MG63 (cell line): ENCODE measurements around the gene FAM81B. TPM values are rescaled to one million over a fixed set of nuclear protein-coding genes. Genes with fewer than 3 reads are reported as not detected.
"Not testable (repeated sequence)": the region's sequence is repeated elsewhere in the genome, so short reads cannot be mapped to it uniquely, and the experiment has no call there.

Experiments used
- DNase-seq: peaks from one replicate; pipeline ENCODE4 v3.0.0-alpha.2; 2020
- H3K27me3 ChIP-seq: fragments of 250-450 bp; sonication (Bioruptor Pico); 2 replicates; pipeline ENCODE4 v1.5.1; 2020; ENCODE audit warnings: mild to moderate bottlenecking, moderate library complexity
- H3K36me3 ChIP-seq: fragments of 250-450 bp; sonication (Bioruptor Pico); 2 replicates; pipeline ENCODE4 v1.5.1; 2020; ENCODE audit warnings: mild to moderate bottlenecking, moderate library complexity
- H3K4me3 ChIP-seq: fragments of 250-450 bp; sonication (Bioruptor Pico); 2 replicates; pipeline ENCODE4 v1.5.1; 2020; ENCODE audit warnings: mild to moderate bottlenecking, moderate library complexity
- H3K9me3 ChIP-seq: fragments of 250-450 bp; sonication (Bioruptor Pico); 2 replicates; pipeline ENCODE4 v1.5.1; 2020; ENCODE audit warnings: mild to moderate bottlenecking, moderate library complexity
- total RNA-seq: library from RNA; depleted of rRNA; stranded (reverse); fragments of >200 nt; shearing (Covaris generic); gene quantifications from 2 replicates; pipeline ENCODE4 v1.2.3, GENCODE V29; 2014; ENCODE audit warnings: low replicate concordance

The FAM81B gene
- total RNA-seq, 1 experiment from 2014 or later, result not detected

DNA sequence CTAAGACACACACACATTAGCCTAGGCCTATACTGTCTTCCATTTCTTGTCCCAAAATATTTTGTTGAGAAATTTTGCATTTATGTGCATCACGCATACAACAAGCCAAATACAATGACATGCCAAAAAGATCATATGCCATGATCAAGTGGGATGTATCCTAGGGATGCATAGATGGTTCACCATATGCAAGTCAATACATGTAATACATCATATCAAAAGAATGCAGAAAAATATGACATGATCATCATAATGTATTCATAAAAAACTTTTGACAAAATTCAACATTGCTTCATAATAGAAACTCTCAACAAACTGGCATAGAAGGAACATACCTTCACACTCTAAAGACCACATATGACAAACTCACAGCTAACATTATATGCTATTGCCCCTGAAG, 5.8 kb upstream of the FAM81B start:
- H3K9me3 ChIP-seq, result no peaks in the 10 kb centered on the region
- no peak for DNase-seq
- no peaks in the 10 kb centered on the region for H3K27me3 ChIP-seq
- no peaks in the 10 kb centered on the region for H3K36me3 ChIP-seq
- no peak overlapping the region for H3K4me3 ChIP-seq

- peaks cover 20% of the 10 kb centered on the region for H3K27me3 ChIP-seq
- not testable (repeated sequence) for H3K4me3 ChIP-seq, H3K36me3 ChIP-seq, H3K9me3 ChIP-seq, DNase-seq
Measured at GRCh38 chr5:95391965-95392364, 799 bp downstream of the FAM81B start.

- H3K4me3 ChIP-seq, result no peak overlapping the region
- DNase-seq, result no peak
- peaks cover 5% of the 10 kb centered on the region for H3K9me3 ChIP-seq
Measured at GRCh38 chr5:95392593-95393182, 1.5 kb downstream of the FAM81B start.

DNA sequence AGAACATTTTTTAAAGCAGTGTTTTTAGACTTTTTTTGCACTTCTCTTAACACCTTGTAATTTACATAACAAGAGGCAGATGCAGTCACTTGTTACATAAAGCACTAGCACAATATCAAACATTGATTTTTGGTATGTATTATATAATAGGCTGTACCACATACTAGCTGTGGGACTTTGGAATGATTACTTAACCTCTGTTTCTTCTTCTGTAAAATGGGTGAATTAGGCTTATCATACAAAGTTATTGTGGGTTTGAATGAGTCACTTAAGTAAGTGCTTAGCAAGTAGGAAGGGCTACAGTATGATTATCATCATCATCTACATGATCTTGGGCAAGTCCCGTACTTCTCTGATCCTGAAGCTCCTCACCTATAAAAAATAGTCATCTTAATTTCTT, 2.1 kb downstream of the FAM81B start:
- no peak overlapping the region for H3K4me3 ChIP-seq
- DNase-seq, result no peak
- peaks cover 5% of the 10 kb centered on the region for H3K9me3 ChIP-seq
- no peaks in the 10 kb centered on the region for H3K36me3 ChIP-seq
- peaks cover 22% of the 10 kb centered on the region for H3K27me3 ChIP-seq

More at GRCh38 chr5:95392593-95393182, 1.5 kb downstream of the FAM81B start:
- Histone ChIP-seq H3K36me3 (no peaks in the 10 kb centered on the region), H3K27me3 (peaks cover 22% of the 10 kb centered on the region)

- no peak for DNase-seq
- H3K4me3 ChIP-seq, result no peak overlapping the region
Measured at GRCh38 chr5:95398989-95399388, 7.8 kb downstream of the FAM81B start.

GRCh38 chr5:95401626-95402025, 10.5 kb downstream of the FAM81B start:
- no peaks in the 10 kb centered on the region for H3K9me3 ChIP-seq
- H3K4me3 ChIP-seq, result no peak overlapping the region
- peaks cover 6% of the 10 kb centered on the region for H3K27me3 ChIP-seq
- DNase-seq, result no peak
- no peaks in the 10 kb centered on the region for H3K36me3 ChIP-seq

More at GRCh38 chr5:95398989-95399388, 7.8 kb downstream of the FAM81B start:
- Histone ChIP-seq H3K36me3 (no peaks in the 10 kb centered on the region), H3K27me3 (peaks cover 18% of the 10 kb centered on the region), H3K9me3 (no peaks in the 10 kb centered on the region)

DNA sequence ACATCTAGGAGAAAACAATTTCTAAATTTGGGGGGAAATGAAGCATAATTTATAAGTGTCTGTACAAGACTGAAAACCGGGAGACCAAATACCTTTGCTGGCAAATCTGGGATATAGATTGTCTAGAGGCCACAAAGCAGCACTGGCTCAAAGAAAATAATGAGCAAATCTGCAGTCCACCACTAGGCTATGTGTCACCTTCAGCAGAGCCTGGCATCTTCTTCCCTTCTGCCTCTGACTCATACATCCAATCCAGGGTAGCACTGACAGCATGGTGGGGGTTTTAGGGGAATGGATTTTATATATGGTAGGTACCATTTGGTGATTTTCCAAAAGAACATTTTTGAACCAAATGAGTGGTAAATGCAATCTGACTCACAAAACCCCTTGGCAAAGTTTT, 12.8 kb downstream of the FAM81B start:
- no peaks in the 10 kb centered on the region for H3K36me3 ChIP-seq
- H3K4me3 ChIP-seq, result no peak overlapping the region
- DNase-seq, result peak; percentile 38
- no peaks in the 10 kb centered on the region for H3K27me3 ChIP-seq
- no peaks in the 10 kb centered on the region for H3K9me3 ChIP-seq

DNA sequence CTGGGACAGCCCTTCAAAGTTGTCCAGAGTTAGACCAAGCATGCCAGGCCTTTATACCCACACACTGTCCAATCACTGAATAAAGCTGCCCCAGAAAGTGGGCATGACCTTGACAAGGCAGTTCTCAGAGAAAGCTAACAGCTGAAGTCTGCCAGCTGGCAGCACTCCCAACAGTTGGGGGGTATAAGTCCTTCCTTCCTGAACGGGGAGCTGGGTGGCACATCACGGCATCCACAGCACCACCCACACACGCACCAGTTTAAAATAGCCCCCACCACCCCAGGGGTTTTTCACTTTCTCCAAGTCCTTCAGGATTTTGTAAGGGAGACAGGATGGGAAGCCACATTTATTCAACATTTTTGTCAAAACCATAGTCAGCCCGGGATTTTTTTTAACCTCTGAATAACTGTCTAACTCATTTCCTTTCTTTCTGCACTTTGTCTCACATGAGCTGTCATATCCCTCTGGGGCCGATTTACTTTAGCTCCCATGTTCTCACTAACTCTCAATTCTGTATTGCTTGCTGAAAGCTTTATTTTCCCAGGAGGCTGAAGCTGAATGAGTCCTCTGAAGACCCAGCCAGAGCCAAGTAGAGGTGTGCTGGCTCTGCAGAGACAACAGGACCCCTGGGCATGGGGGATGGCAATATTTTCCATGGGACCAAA, 15.4 kb downstream of the FAM81B start:
- Histone ChIP-seq H3K27me3 (no peaks in the 10 kb centered on the region), H3K9me3 (no peaks in the 10 kb centered on the region), H3K4me3 (no peak overlapping the region), H3K36me3 (no peaks in the 10 kb centered on the region)
- peak; percentile 36 for DNase-seq

- no peaks in the 10 kb centered on the region for H3K9me3 ChIP-seq
- H3K36me3 ChIP-seq, result no peaks in the 10 kb centered on the region
- no peak overlapping the region for H3K4me3 ChIP-seq
- H3K27me3 ChIP-seq, result 0 out of 2 replicates have a peak, but pooled peaks cover 9% of the 10 kb centered on the region
- no peak for DNase-seq
Measured at GRCh38 chr5:95410279-95410678, 19.1 kb downstream of the FAM81B start.

DNA sequence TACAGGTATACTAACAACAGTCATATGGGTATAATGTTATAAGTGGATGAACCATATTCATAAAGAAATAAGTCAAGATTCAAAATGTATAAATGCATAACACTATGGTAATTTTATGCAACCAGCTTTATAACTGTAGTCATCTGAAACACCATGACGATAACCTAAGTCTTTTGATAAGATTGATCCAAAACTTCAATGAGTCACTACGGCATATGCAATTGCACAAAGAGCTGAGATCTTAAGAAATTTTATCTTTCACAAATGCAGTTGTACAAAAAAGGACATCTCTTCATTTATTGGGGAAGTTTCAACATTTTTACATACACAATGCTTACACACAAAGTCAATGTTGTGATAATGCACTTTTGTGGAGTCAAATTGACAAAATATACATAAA, 20.3 kb downstream of the FAM81B start:
- H3K36me3 ChIP-seq, result no peaks in the 10 kb centered on the region
- H3K4me3 ChIP-seq, result no peak overlapping the region
- DNase-seq, result no peak
- peaks cover 19% of the 10 kb centered on the region; the same call in 1 of the 2 replicates for H3K27me3 ChIP-seq
- no peaks in the 10 kb centered on the region for H3K9me3 ChIP-seq

DNA sequence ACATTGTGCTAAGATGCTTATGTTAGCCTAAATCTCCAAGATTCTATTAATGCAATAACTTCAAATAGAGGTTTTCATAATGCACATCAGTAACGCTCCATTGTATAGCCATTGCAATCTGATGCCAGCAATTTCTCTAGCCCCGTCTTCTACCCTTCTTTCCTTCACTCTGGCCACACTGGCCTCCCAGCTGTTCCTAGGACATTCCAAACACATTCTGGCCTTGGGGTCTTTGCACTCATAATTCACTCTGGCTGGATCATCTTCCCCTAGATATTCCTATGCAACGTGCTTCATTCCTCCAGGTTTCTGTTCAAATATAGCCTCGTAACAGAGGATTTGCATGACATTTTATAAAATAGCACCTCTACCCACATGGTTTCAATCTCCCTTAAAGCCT, 23.3 kb downstream of the FAM81B start:
- no peaks in the 10 kb centered on the region for H3K9me3 ChIP-seq
- no peak overlapping the region for H3K4me3 ChIP-seq
- H3K27me3 ChIP-seq, result peaks cover 19% of the 10 kb centered on the region; the same call in 1 of the 2 replicates
- no peak for DNase-seq
- H3K36me3 ChIP-seq, result no peaks in the 10 kb centered on the region

- Histone ChIP-seq H3K27me3 (peaks cover 14% of the 10 kb centered on the region; the same call in 1 of the 2 replicates), H3K4me3 (no peak overlapping the region), H3K9me3 (no peaks in the 10 kb centered on the region), H3K36me3 (no peaks in the 10 kb centered on the region)
- no peak for DNase-seq
Measured at GRCh38 chr5:95417971-95418370, 26.8 kb downstream of the FAM81B start.

DNA sequence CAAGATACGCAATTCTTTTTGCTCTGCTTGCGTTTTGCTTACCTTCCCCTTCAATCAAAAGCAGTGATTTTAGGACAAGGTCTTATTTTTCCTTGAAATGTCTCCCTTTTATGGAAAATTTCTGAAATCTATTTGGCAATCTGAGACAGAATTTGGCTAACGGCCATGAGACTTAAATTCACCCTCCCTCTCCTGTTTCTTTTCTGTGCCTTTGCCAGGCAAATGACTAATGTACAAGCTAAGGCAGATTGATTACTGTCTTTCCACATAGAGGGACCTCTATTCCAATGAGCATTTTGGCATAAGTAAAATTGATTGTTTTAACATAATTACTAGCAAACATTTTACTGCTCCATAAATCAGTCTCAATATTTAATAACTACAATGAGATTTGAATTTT, 31.7 kb downstream of the FAM81B start:
- Histone ChIP-seq H3K9me3 (no peaks in the 10 kb centered on the region), H3K27me3 (no peaks in the 10 kb centered on the region), H3K4me3 (no peak overlapping the region), H3K36me3 (no peaks in the 10 kb centered on the region)
- no peak for DNase-seq

- DNase-seq, result no peak
- no peak overlapping the region for H3K4me3 ChIP-seq
- no peaks in the 10 kb centered on the region; the same call in 1 of the 2 replicates for H3K27me3 ChIP-seq
- no peaks in the 10 kb centered on the region for H3K36me3 ChIP-seq
- H3K9me3 ChIP-seq, result no peaks in the 10 kb centered on the region
Measured at GRCh38 chr5:95424016-95424415, 32.9 kb downstream of the FAM81B start.

DNA sequence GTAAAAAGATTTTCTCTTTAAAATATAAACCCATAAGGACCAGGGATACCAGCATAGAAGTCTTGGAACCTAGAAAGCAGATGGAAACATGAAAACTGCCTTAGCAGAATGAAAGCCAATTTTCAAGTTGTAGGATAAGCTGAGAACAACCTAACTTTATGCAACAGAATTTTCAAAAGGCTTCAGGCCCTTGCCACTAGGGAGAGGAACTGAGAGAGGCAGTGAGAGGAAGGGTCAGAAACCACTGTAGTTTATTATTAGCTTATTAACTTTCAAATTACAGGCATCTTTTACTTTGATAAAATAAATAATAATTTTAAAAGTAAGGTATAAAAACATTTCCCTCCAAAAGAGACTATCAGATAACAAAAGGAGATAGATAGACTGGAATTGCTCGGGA, 33.4 kb downstream of the FAM81B start:
- no peak overlapping the region for H3K4me3 ChIP-seq
- DNase-seq, result no peak
- no peaks in the 10 kb centered on the region for H3K36me3 ChIP-seq
- no peaks in the 10 kb centered on the region; the same call in 1 of the 2 replicates for H3K27me3 ChIP-seq
- H3K9me3 ChIP-seq, result no peaks in the 10 kb centered on the region

GRCh38 chr5:95426227-95426626, 35.1 kb downstream of the FAM81B start:
- peaks cover 3% of the 10 kb centered on the region for H3K27me3 ChIP-seq
- no peak for DNase-seq
- no peaks in the 10 kb centered on the region for H3K36me3 ChIP-seq

DNA sequence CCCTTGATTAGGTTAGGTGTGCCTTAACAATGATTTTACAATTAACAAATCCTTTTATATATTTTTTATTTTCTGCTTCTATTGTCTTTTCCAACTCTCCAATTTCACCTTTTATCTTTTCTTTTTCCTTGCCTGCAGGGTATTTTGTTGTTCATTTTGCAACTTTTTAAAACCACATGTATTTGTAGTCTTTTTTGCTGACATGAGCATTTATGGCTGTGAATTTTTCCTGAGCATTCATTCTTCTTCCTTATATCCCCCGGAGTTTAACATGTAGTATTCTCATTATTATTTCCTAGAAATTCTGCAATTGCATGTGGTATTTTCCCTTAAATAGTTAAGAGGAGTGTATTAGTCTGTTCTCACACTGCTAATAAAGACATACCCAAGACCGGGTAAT, 41.6 kb downstream of the FAM81B start:
- H3K36me3 ChIP-seq, result no peaks in the 10 kb centered on the region
- no peaks in the 10 kb centered on the region for H3K9me3 ChIP-seq
- DNase-seq, result no peak
- peaks cover 8% of the 10 kb centered on the region for H3K27me3 ChIP-seq
- no peak overlapping the region for H3K4me3 ChIP-seq

More at GRCh38 chr5:95426227-95426626, 35.1 kb downstream of the FAM81B start:
- no peak overlapping the region for H3K4me3 ChIP-seq
- H3K9me3 ChIP-seq, result no peaks in the 10 kb centered on the region
